HG03025 (cell line): ENCODE results near the gene LATS1.
A peak's percentile ranks its signal among the peaks of the same experiment; 100 is the strongest.
"Not testable (repeated sequence)": the region's sequence is repeated elsewhere in the genome, so short reads cannot be mapped to it uniquely, and the experiment has no call there.

Experiments used
- ATAC-seq: cut with Tn5 transposase; IDR thresholded peaks from one replicate; pipeline ENCODE4 v1.9.1; 2021; ENCODE audit warnings: mild to moderate bottlenecking, moderate library complexity; ENCODE audit not compliant: unreplicated experiment, low FRiP score

Gene LATS1

GRCh38 chr6:149680503-149680902 is 37.4 kb downstream of the LATS1 start:
- no peak for ATAC-seq

- not testable (repeated sequence) for ATAC-seq
Measured at GRCh38 chr6:149672265-149672664, 45.6 kb downstream of the LATS1 start.

- no peak for ATAC-seq
Measured at GRCh38 chr6:149660028-149660427, 57.9 kb downstream of the LATS1 start.

GRCh38 chr6:149657441-149657840 is 60.5 kb downstream of the LATS1 start:
- ATAC-seq, result no peak

GRCh38 chr6:149651056-149651455 is 66.8 kb downstream of the LATS1 start:
- no peak for ATAC-seq

- peak; percentile 92 for ATAC-seq
Measured at GRCh38 chr6:149648148-149649145, 69.5 kb downstream of the LATS1 start, which contains the start of gene KATNA1. TSS of gene KATNA1 (minus strand) at chr6:149648714. CDS start at chr6:149638547, 10,167 bp downstream.

GRCh38 chr6:149646599-149646998 is 71.3 kb downstream of the LATS1 start:
- ATAC-seq, result no peak

GRCh38 chr6:149642829-149643580 is 74.9 kb downstream of the LATS1 start:
- no peak for ATAC-seq

GRCh38 chr6:149636124-149636523 is 81.8 kb downstream of the LATS1 start:
- ATAC-seq, result no peak

- ATAC-seq, result no peak
Measured at GRCh38 chr6:149634315-149634714, 83.6 kb downstream of the LATS1 start.

- peak; percentile 82 for ATAC-seq
Measured at GRCh38 chr6:149628875-149629510, 88.9 kb downstream of the LATS1 start.

- no peak for ATAC-seq
Measured at GRCh38 chr6:149627672-149628071, 90.2 kb downstream of the LATS1 start.

- ATAC-seq, result no peak
Measured at GRCh38 chr6:149615805-149616204, 102.1 kb downstream of the LATS1 start.

GRCh38 chr6:149614337-149614736 is 103.6 kb downstream of the LATS1 start:
- ATAC-seq, result no peak

- no peak for ATAC-seq
Measured at GRCh38 chr6:149608381-149608982, 109.4 kb downstream of the LATS1 start.
